ENCODE data around the gene TUBB6. TPM values are rescaled to one million over a fixed set of nuclear protein-coding genes. Genes with fewer than 3 reads are reported as not detected.

Gene TUBB6
- total and polyA plus RNA-seq, 2 donors (not counting 3 experiments of a cell fraction or from before 2014, with no cell fraction given), result 440 to 747 TPM

DNA sequence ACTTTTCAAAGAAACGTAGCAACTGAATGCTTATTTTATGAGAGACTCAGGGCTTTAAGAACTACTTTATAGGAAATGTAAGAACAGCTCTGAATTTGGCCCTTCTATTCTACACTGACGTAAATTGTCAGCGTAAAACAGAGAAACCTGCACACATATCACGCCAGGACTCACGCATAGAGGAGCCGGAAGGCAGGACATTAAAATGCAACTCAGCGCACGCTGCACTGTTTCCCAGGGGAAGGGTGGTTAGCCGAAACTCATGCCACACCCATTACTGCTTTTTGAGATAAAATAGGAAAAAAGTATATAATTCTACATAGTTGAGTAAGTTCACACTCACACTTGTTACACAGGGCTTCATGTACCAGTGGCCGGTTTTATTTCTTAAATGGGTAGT is 7.4 kb downstream of the TUBB6 start:
- Histone ChIP-seq H3K36me3 (ENCODE audit: control insufficient read depth in 2 of 2, extremely low read depth in 1 of 2, insufficient read depth in 2 of 2, low read length in 2 of 2) (peaks cover 17 to 46% of the 10 kb centered on the region in 2 experiments), H3K27ac (ENCODE audit: insufficient read depth, low read depth, low read length) (no peak overlapping the region), H3K9ac (replicated peaks; ENCODE audit: extremely low read depth, insufficient read depth, low read length) (no peak overlapping the region), H3K27me3 (ENCODE audit: control insufficient read depth in 2 of 2, insufficient read depth in 2 of 2, low read length in 2 of 2) (no peaks in the 10 kb centered on the region), H3K79me2 (ENCODE audit: control insufficient read depth, insufficient read depth, low read length) (peaks cover 93% of the 10 kb centered on the region), H2AFZ (ENCODE audit: low read depth, low read length) (no peak overlapping the region), H3K4me2 (ENCODE audit: insufficient read depth, low read length) (peak overlapping the region; percentile 41), H4K20me1 (replicated peaks; ENCODE audit: control insufficient read depth, extremely low read depth, insufficient read depth, low read length) (peaks cover 10% of the 10 kb centered on the region), H3K4me3 (replicated peaks in 1 of 3; ENCODE audit: insufficient read depth in 1 of 3, low read depth in 1 of 3, low read length in 3 of 3) (no peak overlapping the region), H3K4me1 (ENCODE audit: control insufficient read depth, extremely low read depth, insufficient read depth, low read length) (peaks cover 33% of the 10 kb centered on the region), H3K9me1 (replicated peaks; ENCODE audit: control insufficient read depth, extremely low read depth, insufficient read depth, low read length) (no peaks in the 10 kb centered on the region), H3K9me3 (replicated peaks; ENCODE audit: control insufficient read depth, insufficient read depth, low read length) (no peaks in the 10 kb centered on the region)
- BruUV-seq (replicated peaks), result no TSS peak
- intact Hi-C loops (cut with micrococcal nuclease), result no loop called here
- DNase-seq (ENCODE audit: low read depth, low spot score) (no peak), FAIRE-seq (no peak)
- TF ChIP-seq POLR2A (IDR thresholded peaks at IDR 0.05; ENCODE audit: low read depth, low read length) (no peak), EZH2 (IDR thresholded peaks at IDR 0.05; ENCODE audit: borderline replicate concordance, low read depth, low read length, severe bottlenecking) (no peak), GATA2 (IDR thresholded peaks at IDR 0.05; ENCODE audit: insufficient read depth, insufficient read length, low read depth, low read length) (no peak), FOS (IDR thresholded peaks at IDR 0.05; ENCODE audit: borderline replicate concordance, insufficient read depth, low read length) (no peak), POLR2AphosphoS5 (IDR thresholded peaks at IDR 0.05; ENCODE audit: insufficient read depth, low read depth, low read length) (no peak), JUN (IDR thresholded peaks at IDR 0.05; ENCODE audit: borderline replicate concordance, insufficient read depth, insufficient read length, low read depth) (no peak)
- TF ChIP-seq, protein P1, sequence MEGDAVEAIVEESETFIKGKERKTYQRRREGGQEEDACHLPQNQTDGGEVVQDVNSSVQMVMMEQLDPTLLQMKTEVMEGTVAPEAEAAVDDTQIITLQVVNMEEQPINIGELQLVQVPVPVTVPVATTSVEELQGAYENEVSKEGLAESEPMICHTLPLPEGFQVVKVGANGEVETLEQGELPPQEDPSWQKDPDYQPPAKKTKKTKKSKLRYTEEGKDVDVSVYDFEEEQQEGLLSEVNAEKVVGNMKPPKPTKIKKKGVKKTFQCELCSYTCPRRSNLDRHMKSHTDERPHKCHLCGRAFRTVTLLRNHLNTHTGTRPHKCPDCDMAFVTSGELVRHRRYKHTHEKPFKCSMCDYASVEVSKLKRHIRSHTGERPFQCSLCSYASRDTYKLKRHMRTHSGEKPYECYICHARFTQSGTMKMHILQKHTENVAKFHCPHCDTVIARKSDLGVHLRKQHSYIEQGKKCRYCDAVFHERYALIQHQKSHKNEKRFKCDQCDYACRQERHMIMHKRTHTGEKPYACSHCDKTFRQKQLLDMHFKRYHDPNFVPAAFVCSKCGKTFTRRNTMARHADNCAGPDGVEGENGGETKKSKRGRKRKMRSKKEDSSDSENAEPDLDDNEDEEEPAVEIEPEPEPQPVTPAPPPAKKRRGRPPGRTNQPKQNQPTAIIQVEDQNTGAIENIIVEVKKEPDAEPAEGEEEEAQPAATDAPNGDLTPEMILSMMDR (IDR thresholded peaks at IDR 0.05; ENCODE audit: extremely low read depth in 1 of 2, insufficient read depth in 1 of 2, low read depth in 1 of 2, low read length in 2 of 2), result no peak
- TF ChIP-seq, protein P2, sequence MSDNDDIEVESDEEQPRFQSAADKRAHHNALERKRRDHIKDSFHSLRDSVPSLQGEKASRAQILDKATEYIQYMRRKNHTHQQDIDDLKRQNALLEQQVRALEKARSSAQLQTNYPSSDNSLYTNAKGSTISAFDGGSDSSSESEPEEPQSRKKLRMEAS (IDR thresholded peaks at IDR 0.05; ENCODE audit: insufficient read depth, insufficient read length), result no peak
- dilution Hi-C loops (cut with MboI; ENCODE audit: extremely low pct_ligation_motif_present, low sequenced_read_pairs), result no loop called here
- POLR2A ChIA-PET, result interaction anchor here (1.0 to 1.3 kb wide), 3 partner anchors 33 to 62 kb away, joined by 3 to 5 read pairs (median 4); partner anchors contain the start of gene AFG3L2
- CTCF ChIA-PET, result interaction anchor here (0.6 to 4.0 kb wide), 6 partner anchors 12 to 44 kb away, joined by 3 to 45 read pairs (median 8); no protein-coding TSS in a partner anchor

Measured in endothelial cell of umbilical vein (primary cell).